Measurements from ENCODE around the gene ALX4. TPM values are rescaled to one million over a fixed set of nuclear protein-coding genes. Genes with fewer than 3 reads are reported as not detected.

The ALX4 gene
- total and polyA plus RNA-seq, 4 experiments from 2014 or later = not detected

DNA sequence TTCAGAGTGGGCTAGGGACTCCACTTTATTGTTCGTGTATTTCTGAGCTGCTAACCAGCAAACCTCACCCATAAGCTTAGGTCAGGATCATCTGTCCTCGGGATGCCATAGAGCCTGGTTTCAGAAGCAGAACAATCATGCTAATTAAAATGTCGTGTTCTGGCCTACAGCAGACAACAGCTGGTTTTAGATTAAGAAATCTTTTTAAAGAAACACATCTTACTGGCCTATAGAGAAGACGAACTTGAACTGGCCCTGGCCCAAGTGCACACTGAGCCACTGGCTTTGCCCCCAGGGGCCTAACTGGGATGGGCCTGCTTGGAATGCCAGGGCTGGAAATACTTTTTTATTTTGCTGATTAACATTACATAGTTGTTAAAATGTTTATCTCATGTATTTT is 63.2 kb downstream of the ALX4 start:
- peaks cover 70 to 89% of the 10 kb centered on the region in 2 donors for H3K36me3 Mint-ChIP-seq
- ChIA-PET CTCF (ENCODE audit: partially characterized antibody) (no interaction called here), POLR2A (ENCODE audit: partially characterized antibody) (no interaction called here)

DNA sequence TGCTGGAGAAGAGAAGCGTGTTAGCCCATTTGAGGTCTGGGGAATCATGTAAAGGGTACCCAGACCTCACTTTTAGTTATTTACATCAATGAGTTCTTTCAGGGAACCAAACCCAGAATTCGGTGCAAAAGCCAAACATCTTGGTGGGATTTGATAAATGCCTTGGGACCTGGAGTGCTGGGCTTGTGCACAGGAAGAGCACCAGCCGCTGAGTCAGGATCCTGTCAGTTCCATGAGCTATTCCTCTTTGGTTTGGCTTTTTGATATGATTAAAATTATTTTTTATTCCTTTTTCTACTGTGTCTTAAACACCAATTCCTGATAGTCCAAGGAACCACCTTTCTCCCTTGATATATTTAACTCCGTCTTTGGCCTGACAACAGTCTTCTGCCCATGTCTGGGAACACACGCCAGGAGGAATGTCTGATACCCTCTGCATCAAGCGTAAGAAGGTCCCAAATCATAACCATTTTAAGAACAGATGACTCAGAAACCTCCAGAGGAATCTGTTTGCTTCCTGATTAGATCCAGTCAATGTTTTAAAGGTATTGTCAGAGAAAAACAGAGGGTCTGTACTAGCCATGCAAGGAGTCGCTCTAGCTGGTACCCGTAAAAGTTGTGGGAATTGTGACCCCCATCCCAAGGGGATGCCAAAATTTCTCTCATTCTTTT is 65.2 kb downstream of the ALX4 start:
- intact Hi-C loops (cut with micrococcal nuclease) = no loop called here
- Histone ChIP-seq H3K4me1 (ENCODE audit: insufficient read depth, low read length) (no peaks in the 10 kb centered on the region), H3K4me3 (ENCODE audit: low read length in 2 of 2) (no peak overlapping the region), H3K36me3 (ENCODE audit: insufficient read depth, low read length) (peaks cover 6% of the 10 kb centered on the region), H3K9me3 (ENCODE audit: control insufficient read depth in 1 of 2, low read length in 2 of 2) (no peaks in the 10 kb centered on the region), H3K27ac (ENCODE audit: low read depth, low read length) (no peak overlapping the region), H3K27me3 (ENCODE audit: insufficient read depth, low read length) (no peaks in the 10 kb centered on the region)
- ChIA-PET POLR2A (ENCODE audit: partially characterized antibody) (no interaction called here), CTCF (ENCODE audit: partially characterized antibody) (interaction anchor here (0.6 kb wide), 1 partner anchor 16 kb away, joined by 3 read pairs; no protein-coding TSS in a partner anchor)
- Mint-ChIP-seq H3K27ac (no peak overlapping the region), H3K9me3 (peaks cover 0 to 4% (median 0%) of the 10 kb centered on the region in 8 donors), H3K4me1 (no peaks in the 10 kb centered on the region), H3K36me3 (peaks cover 69 to 81% of the 10 kb centered on the region in 2 donors), H3K27me3 (no peaks in the 10 kb centered on the region), H3K4me3 (no peak overlapping the region)
- no peak for DNase-seq

More for the DNA sequence above, 63.2 kb downstream of the ALX4 start:
- DNase-seq = no peak
- Histone ChIP-seq H3K36me3 (ENCODE audit: insufficient read depth, low read length) (no peaks in the 10 kb centered on the region), H3K4me3 (ENCODE audit: low read length in 2 of 2) (no peak overlapping the region), H3K4me1 (ENCODE audit: insufficient read depth, low read length) (no peaks in the 10 kb centered on the region), H3K27me3 (ENCODE audit: insufficient read depth, low read length) (no peaks in the 10 kb centered on the region), H3K9me3 (ENCODE audit: control insufficient read depth in 1 of 2, low read length in 2 of 2) (no peaks in the 10 kb centered on the region), H3K27ac (ENCODE audit: low read depth, low read length) (no peak overlapping the region)
- H3K27ac Mint-ChIP-seq = no peak overlapping the region
- peaks cover 0 to 16% (median 9%) of the 10 kb centered on the region in 8 donors for H3K9me3 Mint-ChIP-seq
- intact Hi-C loops (cut with micrococcal nuclease) = no loop called here
- H3K4me3 Mint-ChIP-seq = no peak overlapping the region
- H3K4me1 Mint-ChIP-seq = no peaks in the 10 kb centered on the region
- H3K27me3 Mint-ChIP-seq = no peaks in the 10 kb centered on the region

DNA sequence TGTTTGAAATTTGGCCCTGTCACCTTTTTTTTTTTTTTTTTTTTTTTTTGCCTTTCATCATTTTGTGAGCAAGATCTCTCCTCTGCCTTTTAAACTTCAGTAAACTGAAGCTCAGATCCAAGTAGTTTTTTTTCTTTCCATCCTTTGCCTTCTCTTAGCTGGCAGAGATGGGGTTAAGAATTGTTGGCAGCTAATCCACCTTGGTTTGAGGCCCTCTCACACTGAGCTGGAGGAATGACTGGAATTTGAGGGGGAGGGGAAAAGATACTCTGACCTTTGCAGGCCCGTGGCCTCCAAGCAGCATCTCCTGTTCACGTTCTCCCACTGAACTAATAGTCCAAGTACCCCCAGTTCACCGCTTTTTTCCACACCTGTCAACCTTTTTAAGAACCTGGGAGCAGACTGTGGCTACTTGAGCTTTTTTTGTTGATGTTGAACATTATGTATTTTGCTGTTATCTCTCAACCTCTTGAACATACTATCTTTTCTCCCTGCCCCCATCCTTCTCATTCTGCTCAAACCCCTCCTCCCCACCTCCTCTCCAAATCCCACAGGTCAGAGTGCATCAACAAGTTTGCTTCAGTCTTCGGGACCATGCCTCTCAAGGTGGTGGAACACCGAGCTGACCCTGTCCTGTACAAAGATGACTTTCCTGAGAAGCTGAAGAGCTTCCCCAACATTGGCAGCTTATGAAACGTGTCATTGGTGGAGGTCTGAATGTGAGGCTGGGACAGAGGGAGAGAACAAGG is 66.2 kb downstream of the ALX4 start:
- Histone ChIP-seq H3K27me3 (ENCODE audit: insufficient read depth, low read length) (no peaks in the 10 kb centered on the region), H3K27ac (ENCODE audit: low read depth, low read length) (no peak overlapping the region), H3K4me1 (ENCODE audit: insufficient read depth, low read length) (no peaks in the 10 kb centered on the region), H3K4me3 (ENCODE audit: low read length in 2 of 2) (no peak overlapping the region), H3K9me3 (ENCODE audit: control insufficient read depth in 1 of 2, low read length in 2 of 2) (no peaks in the 10 kb centered on the region), H3K36me3 (ENCODE audit: insufficient read depth, low read length) (peaks cover 6% of the 10 kb centered on the region)
- Mint-ChIP-seq H3K9me3 (peaks cover 0 to 2% (median 0%) of the 10 kb centered on the region in 8 donors), H3K36me3 (peaks cover 66 to 77% of the 10 kb centered on the region in 2 donors), H3K4me3 (no peak overlapping the region), H3K27ac (peak overlapping the region in 1 of 7 donors; percentile 55), H3K4me1 (no peaks in the 10 kb centered on the region), H3K27me3 (no peaks in the 10 kb centered on the region)
- ChIA-PET CTCF (ENCODE audit: partially characterized antibody) (interaction anchor here (0.6 to 0.7 kb wide), 4 partner anchors 15 to 206 kb away, joined by 3 to 4 read pairs (median 3); no protein-coding TSS in a partner anchor), POLR2A (ENCODE audit: partially characterized antibody) (no interaction called here)
- intact Hi-C loops (cut with micrococcal nuclease) = no loop called here
- DNase-seq = no peak

DNA sequence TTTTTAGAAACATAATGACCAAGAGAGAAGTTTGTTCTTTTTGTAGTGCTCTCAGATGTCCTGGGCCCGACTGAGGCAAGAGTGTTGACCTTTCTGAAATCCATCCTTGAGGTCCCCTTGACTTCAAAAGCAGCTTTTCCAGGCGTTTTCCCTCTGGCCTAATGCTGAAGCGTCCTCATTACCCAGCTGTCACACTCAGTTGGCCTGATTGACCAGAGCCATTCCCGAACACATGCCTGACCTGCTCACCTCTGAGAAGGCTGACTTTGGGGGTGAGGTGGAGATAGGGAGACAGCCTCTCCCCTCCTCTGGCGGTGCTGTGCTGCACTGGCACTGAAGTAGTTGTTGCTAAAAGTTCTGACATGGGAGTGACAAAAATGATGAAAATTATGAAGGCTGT is 66.9 kb downstream of the ALX4 start:
- Mint-ChIP-seq H3K4me3 (no peak overlapping the region), H3K4me1 (no peaks in the 10 kb centered on the region), H3K36me3 (peaks cover 69 to 77% of the 10 kb centered on the region in 2 donors), H3K9me3 (peaks cover 0 to 2% (median 0%) of the 10 kb centered on the region in 8 donors), H3K27ac (peak overlapping the region in 1 of 7 donors; percentile 23), H3K27me3 (no peaks in the 10 kb centered on the region)
- no peaks in the 10 kb centered on the region for H3K27me3 ChIP-seq (ENCODE audit: insufficient read depth, low read length)
- intact Hi-C loops (cut with micrococcal nuclease) = no loop called here
- H3K36me3 ChIP-seq (ENCODE audit: insufficient read depth, low read length) = peaks cover 6% of the 10 kb centered on the region
- H3K4me1 ChIP-seq (ENCODE audit: insufficient read depth, low read length) = no peaks in the 10 kb centered on the region
- H3K27ac ChIP-seq (ENCODE audit: low read depth, low read length) = no peak overlapping the region
- ChIA-PET CTCF (ENCODE audit: partially characterized antibody) (interaction anchor here (0.7 kb wide), 2 partner anchors 30 to 68 kb away, joined by 3 read pairs; no protein-coding TSS in a partner anchor), POLR2A (ENCODE audit: partially characterized antibody) (no interaction called here)
- DNase-seq = no peak
- H3K9me3 ChIP-seq (ENCODE audit: control insufficient read depth in 1 of 2, low read length in 2 of 2) = no peaks in the 10 kb centered on the region
- no peak overlapping the region for H3K4me3 ChIP-seq (ENCODE audit: low read length in 2 of 2)

DNA sequence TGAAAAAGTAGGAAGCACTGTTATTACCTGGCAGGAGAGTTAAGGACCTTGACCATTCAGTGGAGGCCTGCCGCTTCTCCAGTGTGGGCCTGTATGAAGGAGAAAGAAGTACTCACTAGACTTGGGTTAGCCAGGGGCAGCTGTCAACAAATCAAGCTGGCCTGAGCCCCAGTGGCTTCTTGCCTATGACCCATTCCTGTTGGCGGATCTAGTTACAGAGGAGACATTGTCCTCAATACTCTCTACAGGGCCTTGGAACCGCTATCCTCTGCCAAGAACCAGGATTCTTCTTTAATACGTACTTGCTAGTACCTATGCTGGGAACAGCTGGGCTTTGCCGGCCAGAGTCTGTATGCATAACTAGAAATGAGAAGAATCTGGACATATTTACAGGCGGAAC is 68.1 kb downstream of the ALX4 start:
- Histone ChIP-seq H3K36me3 (ENCODE audit: insufficient read depth, low read length) (peaks cover 8% of the 10 kb centered on the region), H3K27ac (ENCODE audit: low read depth, low read length) (no peak overlapping the region), H3K4me1 (ENCODE audit: insufficient read depth, low read length) (no peaks in the 10 kb centered on the region), H3K4me3 (ENCODE audit: low read length in 2 of 2) (no peak overlapping the region), H3K9me3 (ENCODE audit: control insufficient read depth in 1 of 2, low read length in 2 of 2) (no peaks in the 10 kb centered on the region), H3K27me3 (ENCODE audit: insufficient read depth, low read length) (no peaks in the 10 kb centered on the region)
- Mint-ChIP-seq H3K27ac (no peak overlapping the region), H3K4me1 (no peaks in the 10 kb centered on the region), H3K9me3 (peaks cover 0 to 2% (median 0%) of the 10 kb centered on the region in 8 donors), H3K27me3 (no peaks in the 10 kb centered on the region), H3K4me3 (no peak overlapping the region), H3K36me3 (peaks cover 71 to 79% of the 10 kb centered on the region in 2 donors)
- DNase-seq = no peak
- CTCF ChIA-PET (ENCODE audit: partially characterized antibody) = no interaction called here
- POLR2A ChIA-PET (ENCODE audit: partially characterized antibody) = no interaction called here
- intact Hi-C loops (cut with micrococcal nuclease) = no loop called here

DNA sequence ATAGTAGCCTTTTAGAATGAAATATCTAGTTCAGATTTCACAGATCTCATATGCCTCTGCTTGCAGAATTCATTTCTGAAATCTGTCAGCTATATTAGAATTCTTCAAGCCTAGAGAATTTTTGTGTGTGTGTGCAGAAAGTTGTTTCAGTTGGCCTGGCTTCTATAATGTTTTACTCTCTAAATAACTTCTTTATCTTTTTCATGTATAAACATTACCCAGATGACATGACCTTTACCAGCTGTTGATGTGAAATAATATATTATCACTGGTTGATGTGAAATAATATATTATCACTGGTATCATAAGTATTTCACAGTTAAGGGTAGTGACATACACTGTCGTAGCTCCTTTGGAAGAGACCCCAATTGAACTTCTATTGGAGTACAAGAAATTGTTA is 72.8 kb downstream of the ALX4 start:
- Mint-ChIP-seq H3K9me3 (peaks cover 0 to 2% (median 0%) of the 10 kb centered on the region in 8 donors), H3K4me3 (no peak overlapping the region), H3K27me3 (no peaks in the 10 kb centered on the region), H3K4me1 (no peaks in the 10 kb centered on the region), H3K27ac (no peak overlapping the region), H3K36me3 (peaks cover 57 to 68% of the 10 kb centered on the region in 2 donors)
- DNase-seq = no peak
- CTCF ChIA-PET (ENCODE audit: partially characterized antibody) = no interaction called here
- intact Hi-C loops (cut with micrococcal nuclease) = no loop called here
- H3K27ac ChIP-seq (ENCODE audit: low read depth, low read length) = no peak overlapping the region
- H3K4me3 ChIP-seq (ENCODE audit: low read length in 2 of 2) = no peak overlapping the region
- peaks cover 21% of the 10 kb centered on the region for H3K36me3 ChIP-seq (ENCODE audit: insufficient read depth, low read length)
- H3K4me1 ChIP-seq (ENCODE audit: insufficient read depth, low read length) = no peaks in the 10 kb centered on the region
- H3K9me3 ChIP-seq (ENCODE audit: control insufficient read depth in 1 of 2, low read length in 2 of 2) = no peaks in the 10 kb centered on the region
- H3K27me3 ChIP-seq (ENCODE audit: insufficient read depth, low read length) = no peaks in the 10 kb centered on the region
- POLR2A ChIA-PET (ENCODE audit: partially characterized antibody) = no interaction called here

DNA sequence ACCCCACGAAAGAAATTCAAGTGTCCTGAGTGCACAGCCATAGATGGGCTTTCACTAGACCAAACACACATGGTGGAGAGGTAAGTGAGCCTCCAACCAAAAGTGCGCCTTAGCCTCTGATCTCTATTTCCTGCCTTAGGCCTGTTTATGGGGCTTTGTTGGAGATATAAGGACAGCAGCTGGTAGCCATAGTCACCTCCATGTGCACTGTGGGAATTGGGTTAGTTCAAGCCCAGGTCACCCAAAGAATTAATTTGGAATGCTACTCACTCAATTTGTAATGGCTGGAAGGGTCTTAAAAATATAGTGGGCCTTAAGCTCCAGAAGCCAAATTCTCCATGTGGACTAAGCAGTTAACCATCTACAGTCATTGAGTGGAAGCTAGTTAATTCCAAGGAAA is 73.6 kb downstream of the ALX4 start:
- no peak overlapping the region for H3K4me3 Mint-ChIP-seq
- peaks cover 52 to 64% of the 10 kb centered on the region in 2 donors for H3K36me3 Mint-ChIP-seq
- ChIA-PET POLR2A (ENCODE audit: partially characterized antibody) (no interaction called here), CTCF (ENCODE audit: partially characterized antibody) (no interaction called here)
- peaks cover 21% of the 10 kb centered on the region for H3K36me3 ChIP-seq (ENCODE audit: insufficient read depth, low read length)
- no peaks in the 10 kb centered on the region for H3K4me1 Mint-ChIP-seq
- H3K27me3 Mint-ChIP-seq = no peaks in the 10 kb centered on the region
- H3K27ac ChIP-seq (ENCODE audit: low read depth, low read length) = no peak overlapping the region
- no peaks in the 10 kb centered on the region for H3K4me1 ChIP-seq (ENCODE audit: insufficient read depth, low read length)
- intact Hi-C loops (cut with micrococcal nuclease) = no loop called here
- H3K9me3 ChIP-seq (ENCODE audit: control insufficient read depth in 1 of 2, low read length in 2 of 2) = no peaks in the 10 kb centered on the region
- H3K4me3 ChIP-seq (ENCODE audit: low read length in 2 of 2) = no peak overlapping the region
- H3K27ac Mint-ChIP-seq = no peak overlapping the region
- no peak for DNase-seq
- no peaks in the 10 kb centered on the region for H3K27me3 ChIP-seq (ENCODE audit: insufficient read depth, low read length)
- H3K9me3 Mint-ChIP-seq = peaks cover 0 to 2% (median 0%) of the 10 kb centered on the region in 8 donors

Measured in CD4-positive, alpha-beta memory T cell (primary cell).